K562 (cell line): ENCODE data around the gene ATP1A3. TPM values are rescaled to one million over a fixed set of nuclear protein-coding genes. Genes with fewer than 3 reads are reported as not detected.

Experiments used
- BRD4 ChIP-seq: fragments of 200-600 bp; sonication (generic); IDR thresholded peaks from 2 replicates; pipeline ENCODE4 v1.6.1; 2017; ENCODE audit warnings: inconsistent platforms
- CXXC5 ChIP-seq: fragments of 250-450 bp; sonication (Bioruptor Pico); IDR thresholded peaks from 2 replicates; pipeline ENCODE4 v1.8.0; 2022; ENCODE audit warnings: inconsistent platforms, mild to moderate bottlenecking, moderate library complexity
- ESRRA ChIP-seq: fragments of 450-650 bp; IDR thresholded peaks from 2 replicates; pipeline ENCODE4 v1.6.1; 2014; ENCODE audit warnings: low read depth, mild to moderate bottlenecking, moderate library complexity, borderline replicate concordance
- GATA2 ChIP-seq: sonication (generic); formaldehyde crosslinking; IDR thresholded peaks from 2 replicates; pipeline ENCODE4 v1.4.0; 2020; ENCODE audit warnings: mild to moderate bottlenecking, missing genetic modification reagents
- GTF3C2 ChIP-seq: IDR thresholded peaks from 3 replicates; pipeline ENCODE4 v1.6.1; 2011; ENCODE audit warnings: borderline replicate concordance, mild to moderate bottlenecking, moderate library complexity; ENCODE audit not compliant: insufficient read length; ENCODE audit errors: extremely low read depth
- JUN ChIP-seq, 2 experiments: sonication (generic) in 1 of 2; formaldehyde crosslinking in 1 of 2; IDR thresholded peaks; 2 replicates each; pipeline versions ENCODE4 v1.6.1 to v1.8.0; 2012 to 2022; ENCODE audit warnings: borderline replicate concordance in 2 of 2, mild to moderate bottlenecking in 2 of 2, improper control_type of control experiment in 1 of 2, low read depth in 1 of 2, low read length in 1 of 2, missing genetic modification reagents in 1 of 2
- MAFK ChIP-seq: IDR thresholded peaks from 2 replicates; pipeline ENCODE4 v1.6.1; 2011; ENCODE audit warnings: low read length, improper control_type of control experiment
- MAZ ChIP-seq, 2 experiments: fragments of 450-650 bp in 1 of 2; sonication (generic) in 1 of 2; formaldehyde crosslinking; IDR thresholded peaks in 1 of 2; conservative IDR thresholded peaks in 1 of 2; 2 replicates each; pipeline versions ENCODE4 v1.4.0 to v1.5.0; 2020; ENCODE audit warnings: mild to moderate bottlenecking in 1 of 2, missing genetic modification reagents in 1 of 2
- MNT ChIP-seq, 2 experiments: fragments of 450-650 bp; conservative IDR thresholded peaks; 2 replicates each; pipeline ENCODE4 v1.6.1; 2017; ENCODE audit warnings: mild to moderate bottlenecking in 2 of 2, moderate library complexity in 2 of 2
- PYGO2 ChIP-seq: fragments of 450-650 bp; IDR thresholded peaks from 2 replicates; pipeline ENCODE4 v1.6.1; 2016; ENCODE audit warnings: mild to moderate bottlenecking, missing genetic modification characterization, moderate library complexity, missing compliant biosample characterization
- THAP12 ChIP-seq: fragments of 250-450 bp; sonication (Bioruptor Pico); IDR thresholded peaks from 2 replicates; pipeline ENCODE4 v1.9.0; 2021; ENCODE audit warnings: mild to moderate bottlenecking, inconsistent platforms
- VEZF1 ChIP-seq: fragments of 200-800 bp; sonication (Bioruptor generic); IDR thresholded peaks from 2 replicates; pipeline ENCODE4 v1.6.1; 2017; ENCODE audit warnings: missing genetic modification characterization, missing compliant biosample characterization
- ZBTB8A ChIP-seq: fragments of 450-650 bp; IDR thresholded peaks from 2 replicates; pipeline ENCODE4 v1.6.1; 2018; ENCODE audit warnings: mild to moderate bottlenecking, moderate library complexity; ENCODE audit not compliant: partially characterized antibody
- ZFP30 ChIP-seq: fragments of 250-450 bp; sonication (Bioruptor Pico); IDR thresholded peaks from 2 replicates; pipeline ENCODE4 v1.8.0; 2022; ENCODE audit warnings: moderate library complexity, mild to moderate bottlenecking, inconsistent platforms, borderline replicate concordance
- ZNF511 ChIP-seq: sonication (generic); formaldehyde crosslinking; IDR thresholded peaks from 2 replicates; pipeline ENCODE4 v1.8.0; 2022; ENCODE audit warnings: mild to moderate bottlenecking, missing genetic modification reagents
- polyA plus RNA-seq, 8 experiments: library from polyadenylated mRNA; depleted of rRNA in 4 of 8; stranded (reverse) in 5 of 8; unstranded in 3 of 8; fragments of >200 nt; fragmentation: Nextera tagmentation in 2 of 8; fragmentation: Illumina TruSeq in 1 of 8; extraction: Ambion mirVana in 2 of 8; extraction: Trizol in 1 of 8; gene quantifications; 2 replicates each; pipeline versions ENCODE4 v1.2.1 to v1.2.3, GENCODE V29; 2011 to 2014; ENCODE audit warnings: inconsistent platforms in 1 of 8, missing spikeins in 1 of 8
- total RNA-seq, 7 experiments: library from RNA; depleted of rRNA in 6 of 7; stranded (reverse); fragments of >200 nt in 6 of 7; fragmentation: Illumina TruSeq in 2 of 7; extraction: Trizol in 2 of 7; gene quantifications; 2 replicates each; pipeline versions ENCODE4 v1.2.1 to v1.2.3, GENCODE V29; 2011 to 2021; ENCODE audit warnings: low replicate concordance in 1 of 7

The ATP1A3 gene
- total and polyA plus RNA-seq, 9 of the 15 experiments (the other 6 are each of a cell fraction or from before 2014, with no cell fraction given): 0.03 to 1.0 (median 0.17) TPM; not detected in 3

GRCh38 chr19:41939861-41940730, 53.9 kb downstream of the ATP1A3 start (continued):
- TF ChIP-seq GTF3C2: no peak
- TF ChIP-seq MAFK: no peak
- TF ChIP-seq PYGO2 (tag): no peak
- no peak for TF ChIP-seq THAP12 (CRISPR knock-in tag)
- peak; percentile 39; the same call in 1 of the 2 replicates for TF ChIP-seq BRD4
- TF ChIP-seq VEZF1 (CRISPR knock-in tag): peak; percentile 98
- no peak for TF ChIP-seq MNT (conservative IDR thresholded peaks at IDR 0.05)
- no peak for TF ChIP-seq ZBTB8A
- TF ChIP-seq ZNF511 (CRISPR knock-in tag): 0 out of 2 replicates have a peak, but pooled peaks have one; percentile 33
- no peak for TF ChIP-seq ZFP30
- peak in 1 of 2 experiments; percentile 52; a peak in 1 of 4 replicates for TF ChIP-seq MAZ (CRISPR knock-in tag; conservative IDR thresholded peaks at IDR 0.05 in 1 of 2, IDR thresholded peaks at IDR 0.05 in 1 of 2)
- TF ChIP-seq JUN (IDR thresholded peaks at IDR 0.05; ENCODE audit: borderline replicate concordance, low read depth, low read length): no peak
- TF ChIP-seq JUN (CRISPR knock-in tag; IDR thresholded peaks at IDR 0.05; ENCODE audit: borderline replicate concordance): no peak
- peak; percentile 34; the same call in 1 of the 2 replicates for TF ChIP-seq CXXC5 (CRISPR knock-in tag)
- no peak for TF ChIP-seq ESRRA
- no peak for TF ChIP-seq GATA2
